ENCODE results near the gene TNNI2.

TNNI2 gene

DNA sequence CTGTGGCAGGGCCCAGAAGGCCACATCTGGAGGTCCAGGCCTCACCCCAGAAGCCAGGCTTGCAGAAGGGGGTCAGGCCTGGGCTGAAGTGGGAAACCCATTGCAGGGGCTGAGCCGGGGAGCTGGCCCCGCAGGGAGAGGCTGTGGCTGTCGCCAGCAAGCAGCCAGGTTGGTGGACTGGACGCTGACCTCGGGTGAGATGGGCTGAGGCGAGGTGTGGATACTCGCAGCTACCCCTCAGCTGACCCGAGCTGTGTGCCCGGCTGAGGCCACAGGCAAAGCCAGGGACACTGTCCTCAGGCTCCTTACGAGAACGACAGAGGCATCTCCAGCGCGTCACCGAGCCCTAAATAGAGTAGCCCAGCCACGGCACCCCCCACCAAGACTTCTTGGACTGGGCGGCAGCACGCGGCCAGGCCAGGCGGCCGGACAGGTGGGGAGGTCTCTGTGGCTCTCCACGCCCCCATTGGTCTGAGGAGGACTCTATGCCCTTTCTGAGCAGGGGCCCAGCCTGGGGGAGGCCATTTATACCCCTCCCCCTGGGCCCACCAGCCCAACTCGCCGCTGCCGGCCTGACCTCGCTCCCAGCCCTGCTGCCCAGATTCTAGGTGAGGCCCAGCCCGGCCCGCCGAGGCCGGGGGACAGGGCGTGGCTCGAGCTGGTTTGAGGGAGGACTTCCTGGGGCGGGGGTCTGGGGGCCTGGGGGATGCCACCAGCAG is at the start of gene TNNI2:
Gene TNNI2 (plus strand): TSS at position 556 of the 719 bp plus-strand sequence. CDS start 716 bp downstream, outside the sequence.
- H3K27ac ChIP-seq (ENCODE audit: poor library complexity, severe bottlenecking), result peak within 1 kb of the TSS; percentile 96

DNA sequence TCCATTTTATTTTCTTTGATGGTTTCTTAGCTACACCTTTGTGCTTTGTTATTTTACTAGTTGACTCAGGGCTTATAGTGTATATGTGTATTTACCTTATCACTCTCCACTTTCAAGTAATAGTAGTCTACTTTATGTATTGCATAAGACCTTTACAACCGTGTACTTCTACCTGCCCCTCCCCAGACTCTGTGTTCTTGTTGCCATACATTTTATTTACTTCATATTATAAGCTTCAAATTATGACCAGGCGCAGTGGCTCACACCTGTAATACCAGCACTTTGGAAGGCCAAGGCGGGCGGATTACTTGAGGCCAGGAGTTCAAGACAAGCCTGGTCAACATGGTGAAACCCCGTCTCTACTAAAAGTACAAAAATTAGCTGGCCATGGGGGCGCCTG is 46.9 kb upstream of the TNNI2 start:
- TF ChIP-seq CTCF (IDR thresholded peaks at IDR 0.05; ENCODE audit: poor library complexity, severe bottlenecking), result no peak
- Histone ChIP-seq H3K9me3 (ENCODE audit: severe bottlenecking) (no peaks in the 10 kb centered on the region), H3K27ac (ENCODE audit: poor library complexity, severe bottlenecking) (no peak overlapping the region), H3K36me3 (ENCODE audit: low read depth) (no peaks in the 10 kb centered on the region), H3K4me1 (ENCODE audit: insufficient read depth, poor library complexity, severe bottlenecking) (no peaks in the 10 kb centered on the region), H3K27me3 (ENCODE audit: insufficient read depth, poor library complexity, severe bottlenecking) (no peaks in the 10 kb centered on the region), H3K4me3 (ENCODE audit: severe bottlenecking) (no peak overlapping the region)
- DNase-seq (ENCODE audit: low spot score) (no peak), ATAC-seq (ENCODE audit: low read depth) (no peak)

More for the DNA sequence above, at the start of gene TNNI2:
- no peaks in the 10 kb centered on the region for H3K27me3 ChIP-seq (ENCODE audit: insufficient read depth, poor library complexity, severe bottlenecking)
- H3K36me3 ChIP-seq (ENCODE audit: low read depth), result no peaks in the 10 kb centered on the region
- H3K4me3 ChIP-seq (ENCODE audit: severe bottlenecking), result no peak within 1 kb of the TSS
- DNase-seq (ENCODE audit: low spot score) (no peak), ATAC-seq (ENCODE audit: low read depth) (no peak)
- H3K4me1 ChIP-seq (ENCODE audit: insufficient read depth, poor library complexity, severe bottlenecking), result peaks cover 14% of the 10 kb centered on the region
- H3K9me3 ChIP-seq (ENCODE audit: severe bottlenecking), result no peaks in the 10 kb centered on the region
- no peak for TF ChIP-seq CTCF (IDR thresholded peaks at IDR 0.05; ENCODE audit: poor library complexity, severe bottlenecking)

GRCh38 chr11:1792461-1792860 is 46.3 kb upstream of the TNNI2 start:
- no peak overlapping the region for H3K4me3 ChIP-seq (ENCODE audit: severe bottlenecking)
- no peak for ATAC-seq (ENCODE audit: low read depth)
- no peaks in the 10 kb centered on the region for H3K9me3 ChIP-seq (ENCODE audit: severe bottlenecking)
- H3K4me1 ChIP-seq (ENCODE audit: insufficient read depth, poor library complexity, severe bottlenecking), result no peaks in the 10 kb centered on the region
- no peak for TF ChIP-seq CTCF (IDR thresholded peaks at IDR 0.05; ENCODE audit: poor library complexity, severe bottlenecking)
- H3K27me3 ChIP-seq (ENCODE audit: insufficient read depth, poor library complexity, severe bottlenecking), result no peaks in the 10 kb centered on the region
- no peak overlapping the region for H3K27ac ChIP-seq (ENCODE audit: poor library complexity, severe bottlenecking)
- no peak for DNase-seq (ENCODE audit: low spot score)
- no peaks in the 10 kb centered on the region for H3K36me3 ChIP-seq (ENCODE audit: low read depth)

GRCh38 chr11:1793081-1793480 is 45.7 kb upstream of the TNNI2 start:
- no peak overlapping the region for H3K4me3 ChIP-seq (ENCODE audit: severe bottlenecking)

More at GRCh38 chr11:1793081-1793480, 45.7 kb upstream of the TNNI2 start:
- ATAC-seq (ENCODE audit: low read depth), result no peak
- Histone ChIP-seq H3K9me3 (ENCODE audit: severe bottlenecking) (no peaks in the 10 kb centered on the region), H3K27me3 (ENCODE audit: insufficient read depth, poor library complexity, severe bottlenecking) (no peaks in the 10 kb centered on the region), H3K27ac (ENCODE audit: poor library complexity, severe bottlenecking) (no peak overlapping the region), H3K36me3 (ENCODE audit: low read depth) (no peaks in the 10 kb centered on the region), H3K4me1 (ENCODE audit: insufficient read depth, poor library complexity, severe bottlenecking) (no peaks in the 10 kb centered on the region)
- TF ChIP-seq CTCF (IDR thresholded peaks at IDR 0.05; ENCODE audit: poor library complexity, severe bottlenecking), result no peak
- DNase-seq (ENCODE audit: low spot score), result no peak

Measured in RWPE2 (cell line).